DLD1 (cell line): ENCODE data around the gene TMEM176A.

Source experiments
- in situ Hi-C: cut with HindIII; loops from 2 replicates; pipeline ENCODE4 v1.10.0; 2017; ENCODE audit warnings: low sequenced_read_pairs

Gene TMEM176A

DNA sequence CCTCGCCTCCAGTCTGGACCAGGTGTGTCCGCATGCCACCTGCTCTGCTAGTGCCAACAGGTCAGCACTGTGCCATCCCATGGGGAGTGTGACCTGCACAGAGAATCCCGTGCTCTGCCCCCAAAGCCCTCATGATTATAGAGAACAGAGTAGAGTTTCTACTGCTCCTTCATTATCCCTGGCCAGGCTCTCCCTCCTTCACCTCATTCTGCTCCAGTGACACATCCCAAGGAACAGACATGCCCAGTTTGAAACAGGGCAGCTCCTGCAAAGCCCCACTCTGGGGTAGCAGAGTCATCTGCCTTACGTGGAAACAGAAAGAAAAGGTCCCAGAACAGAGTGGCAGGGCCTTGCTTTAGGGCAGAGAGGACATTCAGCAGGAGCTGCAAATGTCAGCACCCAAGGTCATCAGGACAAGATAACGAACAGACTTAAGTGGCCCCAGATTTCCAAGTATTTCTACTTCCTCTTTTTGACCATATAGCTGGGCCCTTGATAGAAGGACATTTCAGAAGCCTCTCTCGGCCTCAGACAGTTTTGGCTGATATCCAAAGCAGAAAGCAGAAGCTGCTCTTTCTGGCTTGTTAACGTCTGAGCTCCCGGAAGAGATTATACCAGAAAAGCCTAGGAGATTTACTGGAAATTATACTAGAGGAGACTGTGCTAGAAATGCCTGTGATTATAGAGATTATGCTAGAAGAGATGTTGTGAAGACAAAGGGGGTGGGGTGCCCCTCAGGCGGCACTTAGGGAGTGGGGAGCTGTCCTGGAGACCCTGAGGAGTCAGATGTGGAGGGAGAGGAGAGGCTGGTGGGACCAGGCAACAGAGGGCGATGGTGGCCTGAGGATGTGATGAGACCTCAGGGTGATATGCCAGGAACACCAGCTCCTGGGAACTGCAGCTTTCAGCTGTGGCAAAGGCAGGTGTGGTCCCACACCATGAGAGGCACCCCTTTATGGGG, 13.0 kb upstream of the TMEM176A start:
- in situ Hi-C loops = no loop called here

DNA sequence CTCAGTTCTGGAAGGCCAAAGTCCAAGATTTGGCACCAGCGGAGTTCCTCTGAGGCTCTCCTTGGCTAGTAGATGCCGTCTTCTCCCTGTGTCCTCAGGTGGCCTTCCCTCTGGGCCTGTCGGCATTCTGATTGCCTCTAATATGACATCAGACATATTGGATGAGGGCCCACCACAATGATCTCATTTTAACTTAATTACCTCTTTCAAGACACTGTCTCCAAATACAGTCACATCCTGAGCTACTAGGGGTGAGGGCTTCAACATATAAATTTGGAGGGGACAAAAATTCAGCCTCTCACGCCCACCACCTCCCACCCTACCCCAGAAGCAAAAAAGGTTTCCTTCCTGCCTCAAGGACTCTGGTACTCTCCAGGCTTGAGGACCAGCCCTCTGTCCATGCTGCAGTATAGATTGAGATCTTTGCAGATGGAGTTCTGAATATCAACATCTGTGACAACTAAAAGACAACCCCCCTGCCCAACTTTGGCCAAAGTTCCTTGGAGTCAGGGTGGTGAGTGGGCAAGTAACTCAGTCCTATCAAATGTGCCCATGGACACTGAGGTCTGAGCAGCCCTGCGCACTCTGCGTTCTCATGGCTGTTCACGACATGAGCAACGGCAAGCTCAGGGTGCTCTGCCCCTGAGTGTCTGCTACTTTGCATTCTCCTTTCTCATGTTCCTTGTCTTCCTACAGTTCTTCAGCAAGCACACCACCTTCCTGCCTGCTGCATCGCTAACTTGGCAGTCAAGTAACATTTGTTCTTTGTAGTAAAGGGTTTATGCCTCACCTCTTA, 11.9 kb upstream of the TMEM176A start:
- in situ Hi-C loops = no loop called here

- in situ Hi-C loops = no loop called here
Observed at GRCh38 chr7:150790416-150791075, 10.0 kb upstream of the TMEM176A start.

DNA sequence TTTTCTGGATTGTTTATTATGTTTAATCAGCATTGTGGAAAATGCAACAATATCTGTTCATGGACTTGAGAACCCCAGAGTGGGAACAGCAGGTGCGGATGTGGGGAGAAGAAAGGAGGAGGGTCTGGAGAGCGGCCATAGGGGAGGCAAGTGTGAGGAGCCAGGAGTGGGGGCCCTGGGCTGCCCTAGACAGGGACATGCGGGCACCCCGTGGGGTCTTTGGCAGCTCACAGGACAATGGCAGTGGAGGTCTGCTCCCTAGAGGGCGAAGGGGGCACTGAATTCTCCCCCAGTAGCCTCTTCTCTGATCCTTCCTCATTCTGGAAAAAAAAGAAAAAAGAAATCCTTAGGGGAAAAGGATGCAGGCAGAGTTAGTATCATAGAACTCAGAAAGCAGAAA, 9.3 kb upstream of the TMEM176A start:
- in situ Hi-C loops = no loop called here

GRCh38 chr7:150791746-150792452, 8.7 kb upstream of the TMEM176A start:
- in situ Hi-C loops = no loop called here

GRCh38 chr7:150793569-150794238, 6.9 kb upstream of the TMEM176A start:
- in situ Hi-C loops = no loop called here

DNA sequence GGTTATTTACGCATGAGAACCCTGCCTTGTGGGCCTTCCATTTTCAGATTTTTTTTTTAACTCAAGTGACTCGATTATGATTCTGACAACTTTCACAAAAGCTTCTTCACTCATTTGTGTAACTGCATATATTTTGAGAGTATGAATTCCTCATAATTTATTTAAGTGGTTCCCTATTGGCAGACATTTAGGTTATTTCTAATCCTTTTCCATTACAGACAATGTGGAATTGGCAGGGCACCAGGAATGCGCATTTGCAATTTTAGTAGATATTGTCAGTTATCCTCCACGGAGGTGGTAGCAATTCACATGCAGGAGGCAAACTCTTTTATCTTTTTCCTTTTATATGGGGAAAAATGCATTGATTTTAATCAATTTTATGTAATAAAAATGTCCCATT, 2.9 kb upstream of the TMEM176A start:
- in situ Hi-C loops = no loop called here

DNA sequence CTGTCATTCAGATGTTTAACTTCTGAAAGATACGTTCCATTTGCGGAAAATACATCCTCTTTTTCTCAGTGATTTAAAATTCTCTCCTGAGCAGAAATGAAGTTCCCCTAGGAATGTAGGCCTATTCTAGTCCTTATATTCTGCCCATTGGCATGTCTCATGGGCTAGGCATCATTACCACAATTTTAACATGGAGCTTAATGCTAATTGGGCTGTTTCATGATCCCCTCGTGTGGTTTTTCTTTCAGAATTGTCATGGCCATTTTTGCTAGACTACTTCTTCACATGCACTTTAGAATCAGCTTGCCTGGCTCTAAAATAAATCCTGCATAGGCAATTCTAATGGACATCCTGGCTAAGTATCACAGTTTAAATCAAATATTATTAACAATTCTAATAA, 1.4 kb upstream of the TMEM176A start:
- in situ Hi-C loops = no loop called here

GRCh38 chr7:150799741-150800580, 608 bp upstream of the TMEM176A start, which contains the start of gene TMEM176B:
Gene TMEM176B, minus strand, starts transcription at chr7:150800364. Its CDS starts 3,795 bp downstream, at chr7:150796569.
- in situ Hi-C loops = no loop called here

GRCh38 chr7:150801242-150801945, 825 bp downstream of the TMEM176A start:
- in situ Hi-C loops = no loop called here

GRCh38 chr7:150801946-150802771, 1.6 kb downstream of the TMEM176A start:
- in situ Hi-C loops = no loop called here

DNA sequence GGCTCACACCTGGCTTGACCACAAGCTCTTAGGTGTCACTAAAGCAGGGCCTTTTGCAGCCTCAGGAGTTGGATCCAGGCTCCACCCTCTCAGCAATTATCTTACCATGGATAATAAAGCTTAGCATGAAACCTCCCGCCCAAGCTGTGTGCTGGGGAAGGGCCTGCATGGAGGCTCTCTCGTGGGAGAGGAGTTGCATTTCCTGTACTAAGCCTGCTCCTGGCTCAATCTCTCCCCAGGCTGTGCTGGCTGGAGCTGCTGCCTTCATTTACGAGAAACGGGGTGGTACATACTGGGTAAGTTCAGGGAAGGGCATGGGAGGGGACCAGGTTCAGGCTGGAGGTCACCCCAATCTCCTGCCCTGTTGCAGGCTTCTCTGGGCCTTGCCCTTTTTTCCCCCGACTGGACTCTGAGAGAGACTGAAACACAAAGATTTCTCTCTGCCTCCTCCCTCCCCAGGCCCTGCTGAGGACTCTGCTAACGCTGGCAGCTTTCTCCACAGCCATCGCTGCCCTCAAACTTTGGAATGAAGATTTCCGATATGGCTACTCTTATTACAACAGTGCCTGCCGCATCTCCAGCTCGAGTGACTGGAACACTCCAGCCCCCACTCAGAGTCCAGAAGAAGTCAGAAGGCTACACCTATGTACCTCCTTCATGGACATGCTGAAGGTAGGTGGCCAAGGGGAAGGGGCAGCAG, 2.7 kb downstream of the TMEM176A start:
- in situ Hi-C loops = no loop called here

GRCh38 chr7:150804802-150805201, 4.2 kb downstream of the TMEM176A start:
- in situ Hi-C loops = no loop called here

DNA sequence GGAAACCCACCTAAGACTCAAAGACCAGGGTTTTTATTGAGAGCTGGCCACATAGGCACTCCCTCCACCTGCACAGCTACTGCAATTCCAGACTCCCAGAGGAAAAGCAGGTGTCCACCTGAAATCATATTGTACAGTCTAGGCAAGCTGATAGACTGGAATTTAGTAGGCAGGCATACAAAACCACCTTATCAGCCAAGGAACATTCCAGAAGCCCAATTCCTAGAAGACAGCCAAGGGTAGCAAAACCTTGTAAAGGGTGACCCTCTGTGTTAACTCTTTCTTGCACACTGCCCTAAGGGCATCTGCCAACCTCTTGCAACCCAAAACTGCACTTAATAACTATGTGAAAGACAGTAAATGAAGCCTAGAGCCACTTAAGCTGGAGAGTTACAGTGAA, 5.3 kb downstream of the TMEM176A start:
- in situ Hi-C loops = no loop called here

- in situ Hi-C loops = no loop called here
Observed at GRCh38 chr7:150806454-150806853, 5.9 kb downstream of the TMEM176A start.

DNA sequence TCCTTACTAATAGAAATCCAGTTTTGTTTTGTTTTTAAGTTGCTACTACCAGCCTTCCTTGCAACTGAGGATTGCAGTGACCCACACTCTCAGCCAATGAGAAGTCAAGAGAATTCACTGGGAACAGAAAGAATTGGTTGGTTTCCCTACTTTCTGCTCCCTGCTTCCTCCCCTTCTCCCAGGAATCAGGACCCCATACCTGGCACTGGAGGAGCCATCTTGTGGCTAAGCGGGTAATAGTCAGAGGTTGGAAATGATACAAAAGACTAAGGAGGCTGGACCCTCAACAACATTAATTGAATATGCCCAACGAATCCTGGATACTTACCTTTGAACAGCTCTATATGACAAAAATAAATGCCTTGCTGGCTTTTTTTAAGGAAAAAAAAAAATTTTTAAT, 6.3 kb downstream of the TMEM176A start:
- in situ Hi-C loops = no loop called here
